Suprapubic skin (tissue), 4 donors: Measurements from ENCODE around the gene SPG7. TPM values are rescaled to one million over a fixed set of nuclear protein-coding genes. Genes with fewer than 3 reads are reported as not detected.

ENCODE experiments used
- DNase-seq, 2 donors: peaks; one replicate each; pipeline ENCODE4 v3.0.0-alpha.2; 2019; ENCODE audit warnings: low spot score in 2 of 2
- H3K27ac ChIP-seq: fragments of 200-600 bp; sonication (generic); one replicate; pipeline ENCODE4 v1.5.1; 2019
- H3K27me3 ChIP-seq: fragments of 200-600 bp; sonication (generic); one replicate; pipeline ENCODE4 v1.5.1; 2019
- H3K36me3 ChIP-seq: fragments of 200-600 bp; sonication (generic); one replicate; pipeline ENCODE4 v1.5.1; 2019
- H3K4me1 ChIP-seq: fragments of 200-600 bp; sonication (generic); one replicate; pipeline ENCODE4 v1.5.1; 2019
- H3K4me3 ChIP-seq: fragments of 200-600 bp; sonication (generic); one replicate; pipeline ENCODE4 v1.5.1; 2019; ENCODE audit warnings: mild to moderate bottlenecking
- H3K9me3 ChIP-seq: fragments of 200-600 bp; sonication (generic); one replicate; pipeline ENCODE4 v1.5.1; 2019
- EP300 ChIP-seq: sonication (generic); formaldehyde crosslinking; IDR thresholded peaks from one replicate; pipeline ENCODE4 v1.6.1; 2017; ENCODE audit warnings: antibody characterized with exemption
- POLR2A ChIP-seq, 2 donors: fragments of 450-650 bp; IDR thresholded peaks; one replicate each; pipeline ENCODE4 v1.6.1; 2017; ENCODE audit warnings: antibody characterized with exemption in 2 of 2, mild to moderate bottlenecking in 2 of 2, moderate library complexity in 2 of 2
- POLR2AphosphoS5 ChIP-seq, 3 donors: sonication (generic); formaldehyde crosslinking; IDR thresholded peaks; one replicate each; pipeline ENCODE4 v1.6.1; 2017; ENCODE audit warnings: antibody characterized with exemption in 3 of 3
- WGBS: methylation state at CpG from one replicate; pipeline ENCODE4 v1.1.5; 2018; 5-methylcytosine and 5-hydroxymethylcytosine counted together
- total RNA-seq, 4 donors: library from RNA; depleted of rRNA; stranded (reverse); fragments of >200 nt; gene quantifications; one replicate each; pipeline ENCODE4 v1.1.0, GENCODE V29; 2016
- TF ChIP-seq, protein P1 (sequence below), 2 donors: fragments of 200-600 bp in 1 of 2; fragments of 450-650 bp in 1 of 2; sonication (generic) in 1 of 2; IDR thresholded peaks; one replicate each; pipeline ENCODE4 v1.5.1; 2016 to 2019; ENCODE audit warnings: antibody characterized with exemption in 2 of 2, mild to moderate bottlenecking in 1 of 2, moderate library complexity in 1 of 2

SPG7 gene
- total RNA-seq, 4 donors from 2014 or later = 131 to 324 (median 144) TPM

DNA sequence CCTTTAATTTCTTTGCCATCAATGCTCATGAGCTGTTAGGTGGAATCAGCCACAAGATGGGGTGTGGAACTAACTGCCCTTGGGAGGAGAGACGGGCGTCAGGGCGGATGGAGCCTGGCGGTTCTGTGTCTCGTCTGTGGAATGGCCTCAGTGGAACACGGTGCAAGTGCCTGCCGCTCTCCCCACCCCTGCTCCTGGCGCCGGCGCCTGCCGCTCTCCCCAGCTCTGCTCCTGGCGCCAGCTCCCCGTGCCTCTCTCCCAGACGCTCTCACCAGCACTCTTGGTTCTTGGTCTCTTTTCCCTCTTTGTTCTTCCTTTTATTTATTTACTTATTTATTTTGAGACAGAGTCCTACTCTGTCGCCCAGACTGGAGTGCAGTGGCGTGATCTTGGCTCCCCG, 39.1 kb downstream of the SPG7 start:
- Histone ChIP-seq H3K4me1 (no peaks in the 10 kb centered on the region), H3K36me3 (peaks cover 80% of the 10 kb centered on the region), H3K9me3 (no peaks in the 10 kb centered on the region), H3K4me3 (no peak overlapping the region), H3K27me3 (no peaks in the 10 kb centered on the region), H3K27ac (no peak overlapping the region)
- DNase-seq = no peak
- TF ChIP-seq POLR2AphosphoS5 (IDR thresholded peaks at IDR 0.05) (no peak), EP300 (no peak), POLR2A (IDR thresholded peaks at IDR 0.05) (no peak)
- TF ChIP-seq, protein P1, sequence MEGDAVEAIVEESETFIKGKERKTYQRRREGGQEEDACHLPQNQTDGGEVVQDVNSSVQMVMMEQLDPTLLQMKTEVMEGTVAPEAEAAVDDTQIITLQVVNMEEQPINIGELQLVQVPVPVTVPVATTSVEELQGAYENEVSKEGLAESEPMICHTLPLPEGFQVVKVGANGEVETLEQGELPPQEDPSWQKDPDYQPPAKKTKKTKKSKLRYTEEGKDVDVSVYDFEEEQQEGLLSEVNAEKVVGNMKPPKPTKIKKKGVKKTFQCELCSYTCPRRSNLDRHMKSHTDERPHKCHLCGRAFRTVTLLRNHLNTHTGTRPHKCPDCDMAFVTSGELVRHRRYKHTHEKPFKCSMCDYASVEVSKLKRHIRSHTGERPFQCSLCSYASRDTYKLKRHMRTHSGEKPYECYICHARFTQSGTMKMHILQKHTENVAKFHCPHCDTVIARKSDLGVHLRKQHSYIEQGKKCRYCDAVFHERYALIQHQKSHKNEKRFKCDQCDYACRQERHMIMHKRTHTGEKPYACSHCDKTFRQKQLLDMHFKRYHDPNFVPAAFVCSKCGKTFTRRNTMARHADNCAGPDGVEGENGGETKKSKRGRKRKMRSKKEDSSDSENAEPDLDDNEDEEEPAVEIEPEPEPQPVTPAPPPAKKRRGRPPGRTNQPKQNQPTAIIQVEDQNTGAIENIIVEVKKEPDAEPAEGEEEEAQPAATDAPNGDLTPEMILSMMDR (IDR thresholded peaks at IDR 0.05) = no peak
- WGBS = 96% methylated on average over 16 of the region's 17 CpGs

DNA sequence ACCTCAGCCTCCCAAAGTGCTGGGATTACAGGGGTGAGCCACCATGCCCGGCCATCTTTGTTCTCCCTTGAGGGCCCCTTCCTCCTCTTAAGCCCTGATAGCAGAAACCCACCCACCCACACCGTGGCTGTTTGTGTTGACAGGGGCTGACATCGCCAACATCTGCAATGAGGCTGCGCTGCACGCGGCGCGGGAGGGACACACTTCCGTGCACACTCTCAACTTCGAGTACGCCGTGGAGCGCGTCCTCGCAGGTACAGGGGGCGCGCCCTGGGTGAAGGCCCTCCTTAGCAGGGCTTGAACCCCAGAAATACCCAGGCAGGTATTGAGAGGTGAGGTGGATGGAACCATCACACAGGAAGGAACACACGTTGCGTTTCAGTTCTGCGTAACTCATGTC, 39.7 kb downstream of the SPG7 start:
- Histone ChIP-seq H3K27ac (no peak overlapping the region), H3K4me1 (no peaks in the 10 kb centered on the region), H3K4me3 (no peak overlapping the region), H3K36me3 (peaks cover 86% of the 10 kb centered on the region), H3K27me3 (no peaks in the 10 kb centered on the region), H3K9me3 (no peaks in the 10 kb centered on the region)
- TF ChIP-seq EP300 (no peak), POLR2A (IDR thresholded peaks at IDR 0.05) (no peak), POLR2AphosphoS5 (IDR thresholded peaks at IDR 0.05) (no peak)
- TF ChIP-seq, protein P1 (IDR thresholded peaks at IDR 0.05) = no peak
- no peak for DNase-seq
- WGBS = 97% methylated on average over 16 of the region's 20 CpGs

DNA sequence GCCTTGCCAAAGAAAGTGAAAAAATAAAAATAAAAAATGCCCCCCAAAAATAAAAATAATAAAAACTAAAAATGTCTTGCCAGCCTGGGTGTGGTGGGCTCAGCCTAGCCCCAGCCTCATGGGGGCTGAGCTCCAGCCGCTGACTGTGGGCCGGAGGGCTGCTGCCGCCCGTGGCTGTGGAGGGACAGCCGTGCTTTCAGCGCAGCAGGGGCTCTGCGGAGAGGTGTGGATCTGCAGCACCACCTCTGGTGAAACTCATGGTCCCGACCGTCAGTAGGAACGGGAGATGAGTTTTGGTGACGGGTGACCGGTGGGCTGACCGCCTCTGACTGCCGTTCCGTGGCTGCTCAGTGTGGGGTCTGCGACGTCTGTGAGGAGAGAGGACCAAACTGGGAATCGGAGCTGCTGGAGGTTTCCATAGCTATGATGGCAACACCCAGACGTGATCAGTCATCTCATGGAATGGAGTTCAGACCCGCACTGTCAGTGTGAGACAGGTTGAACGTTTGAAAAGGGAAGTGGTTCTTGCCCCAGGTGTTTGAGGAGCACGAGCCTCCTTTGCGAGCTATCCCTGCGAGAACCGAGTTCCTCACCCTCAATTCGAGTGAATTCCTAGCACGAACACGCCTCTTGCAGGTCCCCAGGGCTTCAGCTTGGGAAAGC, 40.3 kb downstream of the SPG7 start:
- H3K27me3 ChIP-seq = no peaks in the 10 kb centered on the region
- H3K4me3 ChIP-seq = no peak overlapping the region
- TF ChIP-seq POLR2A (IDR thresholded peaks at IDR 0.05) (no peak), EP300 (no peak), POLR2AphosphoS5 (IDR thresholded peaks at IDR 0.05) (no peak)
- TF ChIP-seq, protein P1 (IDR thresholded peaks at IDR 0.05) = no peak
- H3K27ac ChIP-seq = no peak overlapping the region
- peaks cover 92% of the 10 kb centered on the region for H3K36me3 ChIP-seq
- WGBS = 81% methylated on average over 28 of the region's 28 CpGs
- no peaks in the 10 kb centered on the region for H3K4me1 ChIP-seq
- no peaks in the 10 kb centered on the region for H3K9me3 ChIP-seq
- DNase-seq = no peak

DNA sequence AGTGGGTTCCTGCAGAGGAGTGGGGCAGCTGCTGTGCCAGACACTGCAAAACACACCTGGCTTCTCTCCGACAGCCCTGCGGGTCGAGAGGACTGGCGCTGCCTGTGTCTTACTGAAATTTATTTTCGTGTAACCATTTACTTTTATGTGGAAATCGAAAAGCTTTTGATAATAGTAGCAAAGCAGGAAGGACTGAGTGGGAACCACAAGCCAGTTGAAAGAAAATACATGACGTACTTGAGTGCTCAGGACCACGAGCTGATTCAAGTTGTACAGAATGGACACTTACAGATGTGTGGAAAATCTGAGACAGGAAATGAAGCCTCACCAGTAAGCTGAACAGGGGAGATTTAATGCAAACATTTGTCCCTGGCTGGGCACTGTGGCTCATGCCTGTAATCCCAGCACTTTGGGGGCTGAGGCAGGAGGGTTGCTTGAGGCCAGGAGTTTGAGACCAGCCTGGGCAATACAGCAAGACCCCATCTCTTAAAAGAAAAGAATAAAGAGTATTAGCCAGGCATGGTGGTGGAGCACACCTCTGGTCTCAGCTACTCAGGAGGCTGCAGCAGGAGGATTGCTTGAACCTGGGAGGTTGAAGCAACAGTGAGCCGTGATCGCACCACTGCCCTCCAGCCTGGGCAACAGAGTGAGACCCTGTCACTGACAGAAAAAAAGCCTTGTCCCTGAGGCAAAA, 41.0 kb downstream of the SPG7 start:
- Histone ChIP-seq H3K4me1 (no peaks in the 10 kb centered on the region), H3K36me3 (peaks cover 99% of the 10 kb centered on the region), H3K4me3 (no peak overlapping the region), H3K27ac (no peak overlapping the region), H3K27me3 (no peaks in the 10 kb centered on the region), H3K9me3 (no peaks in the 10 kb centered on the region)
- 85% methylated on average over 10 of the region's 10 CpGs for WGBS
- no peak for TF ChIP-seq EP300
- no peak for TF ChIP-seq POLR2A (IDR thresholded peaks at IDR 0.05)
- no peak for TF ChIP-seq POLR2AphosphoS5 (IDR thresholded peaks at IDR 0.05)
- TF ChIP-seq, protein P1 (IDR thresholded peaks at IDR 0.05) = no peak
- no peak for DNase-seq

DNA sequence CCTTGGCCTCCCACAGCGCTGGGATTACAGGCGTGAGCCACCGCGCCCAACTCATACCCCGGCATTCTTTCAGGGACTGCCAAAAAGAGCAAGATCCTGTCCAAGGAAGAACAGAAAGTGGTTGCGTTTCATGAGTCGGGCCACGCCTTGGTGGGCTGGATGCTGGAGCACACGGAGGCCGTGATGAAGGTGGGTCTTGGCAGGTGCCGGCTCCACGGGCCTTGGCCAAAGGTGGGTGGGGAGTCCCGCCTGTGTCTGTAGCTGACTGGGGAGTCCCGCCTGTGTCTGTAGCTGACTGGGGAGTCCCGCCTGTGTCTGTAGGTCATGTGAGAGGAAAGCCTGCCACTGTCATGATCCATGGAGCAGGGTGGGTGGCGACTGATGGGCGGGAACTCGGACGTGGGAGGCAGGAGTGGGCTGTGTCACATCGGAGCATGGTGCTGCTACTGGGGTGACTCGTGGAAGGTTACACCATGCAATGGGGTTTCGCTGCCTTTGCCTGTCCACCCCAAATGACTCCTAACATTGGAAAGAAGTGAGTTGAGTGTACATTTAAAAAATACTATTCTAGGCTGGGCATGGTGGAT, 42.3 kb downstream of the SPG7 start:
- Histone ChIP-seq H3K9me3 (no peaks in the 10 kb centered on the region), H3K27ac (no peak overlapping the region), H3K36me3 (peaks cover 97% of the 10 kb centered on the region), H3K4me1 (no peaks in the 10 kb centered on the region), H3K27me3 (no peaks in the 10 kb centered on the region), H3K4me3 (no peak overlapping the region)
- TF ChIP-seq EP300 (no peak), POLR2A (IDR thresholded peaks at IDR 0.05) (no peak), POLR2AphosphoS5 (IDR thresholded peaks at IDR 0.05) (no peak)
- TF ChIP-seq, protein P1 (IDR thresholded peaks at IDR 0.05) = no peak
- WGBS = 90% methylated on average over 22 of the region's 22 CpGs
- DNase-seq = no peak
